Skeletal muscle cell (primary cell): Measurements from ENCODE around the gene CFAP300.

Experiments used
- DNase-seq: peaks from one replicate; pipeline ENCODE4 v3.0.0-alpha.2; 2010; ENCODE audit warnings: low read depth
- H3K4me3 ChIP-seq: 2 replicates; pipeline ENCODE4 v1.5.1; 2011; ENCODE audit warnings: low read depth, mild to moderate bottlenecking, control low read depth, low read length, moderate library complexity

Gene CFAP300

DNA sequence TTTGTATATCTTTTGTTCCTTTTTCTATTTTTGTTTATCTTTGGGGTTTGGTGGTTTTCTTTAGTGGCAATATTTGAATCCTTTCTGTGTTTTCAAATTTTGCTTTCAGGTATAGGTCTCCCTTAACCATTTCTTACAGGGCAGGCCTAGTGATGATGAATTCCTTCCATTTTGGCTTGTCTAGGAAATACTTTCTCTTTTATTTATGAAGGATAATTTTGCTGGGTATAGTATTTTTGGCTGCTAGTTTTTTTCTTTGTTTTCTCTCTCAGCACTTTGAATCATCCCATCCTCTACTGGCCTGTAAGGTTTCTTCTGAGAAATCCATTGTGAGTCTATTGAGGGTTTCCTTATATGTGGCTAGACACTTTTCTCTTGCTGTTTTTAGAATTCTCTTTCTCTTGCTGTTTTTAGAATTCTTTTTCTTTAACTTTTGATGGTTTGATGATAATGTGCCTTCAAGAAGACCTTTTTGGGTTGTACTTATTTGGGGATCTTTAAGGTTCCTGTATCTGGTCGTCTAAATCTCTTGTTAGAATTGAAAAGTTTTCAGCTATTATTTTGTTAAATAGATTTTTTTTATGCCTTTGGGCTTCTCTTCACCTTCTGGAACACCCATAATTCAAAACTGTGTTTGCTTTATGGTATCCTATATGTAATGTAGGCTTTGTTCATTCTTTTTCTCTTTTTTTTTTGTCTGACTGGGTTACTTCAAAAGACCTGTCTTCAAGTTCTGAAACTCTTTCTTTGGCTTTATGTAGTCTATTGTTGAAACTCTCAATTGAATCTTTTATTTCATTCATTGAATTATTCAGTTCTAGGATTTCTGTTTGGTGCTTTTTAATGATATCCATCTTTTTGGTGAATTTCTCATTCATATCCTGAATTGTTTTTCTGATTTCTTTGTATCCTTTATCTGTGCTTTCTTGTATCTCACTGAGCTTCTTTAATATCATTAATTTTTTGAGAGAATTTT lies 24.5 kb downstream of the CFAP300 start:
- DNase-seq: no peak
- H3K4me3 ChIP-seq: no peak overlapping the region

DNA sequence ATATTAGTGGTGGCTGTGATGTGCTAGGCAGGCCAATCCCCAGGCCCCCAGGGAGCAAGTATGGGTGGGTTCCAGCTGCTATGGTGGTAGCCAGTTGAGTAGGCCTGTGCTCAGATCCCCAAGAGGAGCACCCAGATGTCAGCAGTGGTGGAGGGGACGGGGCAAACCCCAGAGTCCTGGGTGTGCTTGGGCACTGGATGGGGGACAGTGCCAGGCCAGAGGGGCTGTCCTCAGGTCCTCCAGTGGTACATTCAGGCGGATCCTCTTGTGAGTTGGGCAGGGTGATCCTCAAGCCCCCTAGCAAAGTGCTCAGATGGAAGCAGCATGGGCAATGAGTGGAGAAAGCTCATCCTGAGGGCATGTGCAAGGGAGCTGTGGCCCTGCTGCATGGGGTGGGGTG lies 26.0 kb downstream of the CFAP300 start:
- DNase-seq: no peak

DNA sequence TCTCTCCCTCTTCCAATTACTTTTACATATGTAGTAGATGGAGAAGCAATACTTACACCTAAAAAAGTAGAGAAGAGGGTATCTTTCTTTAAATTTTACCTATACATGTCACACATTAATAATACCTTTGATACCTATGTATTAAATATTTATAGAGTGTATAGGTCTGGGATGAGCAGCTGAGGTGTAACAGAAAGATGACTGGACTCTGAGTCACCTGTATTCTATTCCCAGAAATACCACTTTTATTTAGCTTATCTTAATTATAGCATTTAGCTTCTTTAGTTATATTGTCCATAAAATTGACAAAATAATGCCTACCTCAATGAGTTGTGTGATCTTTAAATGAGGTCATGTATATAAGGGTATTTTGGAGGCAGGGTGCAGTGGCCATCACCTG lies 32.4 kb downstream of the CFAP300 start:
- no peak for DNase-seq
- no peak overlapping the region for H3K4me3 ChIP-seq

More for the DNA sequence above, 26.0 kb downstream of the CFAP300 start:
- H3K4me3 ChIP-seq: no peak overlapping the region

DNA sequence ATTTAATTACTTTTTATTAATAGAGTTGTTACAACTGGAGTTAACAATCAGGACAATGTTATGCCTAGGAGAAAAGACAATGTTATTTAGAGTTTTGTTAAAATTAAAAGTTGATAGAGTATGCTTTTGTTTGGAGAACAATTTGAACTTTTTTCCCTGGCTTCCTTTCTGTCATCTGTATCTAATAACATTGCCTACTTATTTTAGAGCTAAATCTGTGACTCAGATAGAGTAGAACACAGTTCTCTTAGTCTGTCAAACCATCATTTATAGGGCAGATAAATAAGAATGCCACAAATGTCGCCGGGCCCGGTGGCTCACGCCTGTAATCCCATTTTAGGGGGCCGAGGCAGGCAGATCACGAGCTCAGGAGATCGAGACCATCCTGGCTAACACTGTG lies 34.1 kb downstream of the CFAP300 start:
- no peak for DNase-seq
- no peak overlapping the region for H3K4me3 ChIP-seq

DNA sequence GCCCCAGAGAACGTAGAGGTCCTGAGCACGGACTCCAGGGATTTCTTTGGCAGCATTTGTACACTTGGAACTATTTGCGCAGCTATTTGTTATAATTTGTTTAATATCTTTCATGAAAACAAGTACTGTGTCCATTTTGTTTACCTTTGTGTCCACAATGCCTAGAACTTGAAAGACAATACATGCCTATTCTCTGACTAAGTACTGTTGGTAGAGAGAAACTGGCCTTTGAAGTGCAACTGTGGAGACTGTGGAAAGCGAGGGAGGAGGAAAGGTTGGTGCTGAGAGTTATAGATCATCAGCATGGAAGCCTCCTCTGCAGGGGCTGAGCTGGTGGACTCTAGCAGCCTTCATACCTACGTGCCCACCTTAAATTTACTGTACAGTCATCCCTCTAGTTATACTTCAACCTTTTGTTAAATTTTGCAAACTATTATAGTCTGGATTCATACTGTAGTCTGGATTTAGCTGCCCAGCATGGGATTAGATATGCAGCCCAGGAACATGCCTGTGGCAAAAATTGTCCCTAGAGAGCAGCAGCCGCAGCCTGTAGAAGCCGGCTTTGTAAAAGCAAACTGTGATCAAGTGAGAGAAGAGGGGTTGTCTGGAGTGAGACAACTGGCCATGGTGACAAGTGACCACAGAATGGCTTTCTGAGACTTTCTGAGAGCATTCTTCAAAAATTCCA lies 38.8 kb downstream of the CFAP300 start:
- H3K4me3 ChIP-seq: no peak overlapping the region
- no peak for DNase-seq

DNA sequence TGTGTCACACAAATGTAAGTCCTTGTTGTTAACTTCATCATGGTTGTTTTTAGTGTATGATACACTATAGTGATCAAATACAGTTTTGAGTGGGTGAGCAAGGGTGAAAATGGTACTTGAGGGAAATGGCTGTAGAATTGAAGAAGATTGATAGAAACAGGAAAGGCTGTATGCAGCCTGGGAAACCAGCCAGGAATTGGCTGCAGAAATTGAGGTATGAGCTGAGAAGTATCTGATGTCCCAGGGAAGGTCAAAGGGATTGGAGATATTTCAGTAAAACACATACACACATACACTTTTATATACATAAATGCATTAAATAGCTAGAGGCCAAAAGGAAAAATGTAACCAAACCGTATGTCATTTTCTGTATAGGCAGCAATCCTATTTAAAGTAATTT lies 49.9 kb downstream of the CFAP300 start:
- no peak for DNase-seq
- no peak overlapping the region for H3K4me3 ChIP-seq

DNA sequence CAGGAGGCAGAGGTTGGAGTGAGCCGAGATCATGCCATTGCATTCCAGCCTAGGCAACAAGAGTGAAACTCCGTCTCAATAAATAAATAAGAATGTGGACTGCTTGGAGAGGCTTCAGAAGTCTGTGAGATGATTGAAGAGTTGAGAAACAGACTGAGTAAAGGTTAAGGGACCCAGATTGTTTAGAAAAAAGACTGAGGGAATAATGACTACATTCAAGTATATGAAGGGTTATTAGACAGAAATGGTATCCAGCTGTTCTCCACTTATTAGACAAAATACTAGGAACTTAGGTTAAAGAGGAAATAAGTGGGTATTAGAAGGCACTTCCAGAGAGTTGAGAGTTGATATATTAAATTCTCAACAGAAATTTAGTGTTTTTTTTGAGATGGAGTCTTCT lies 52.5 kb downstream of the CFAP300 start:
- no peak for DNase-seq
- H3K4me3 ChIP-seq: no peak overlapping the region

DNA sequence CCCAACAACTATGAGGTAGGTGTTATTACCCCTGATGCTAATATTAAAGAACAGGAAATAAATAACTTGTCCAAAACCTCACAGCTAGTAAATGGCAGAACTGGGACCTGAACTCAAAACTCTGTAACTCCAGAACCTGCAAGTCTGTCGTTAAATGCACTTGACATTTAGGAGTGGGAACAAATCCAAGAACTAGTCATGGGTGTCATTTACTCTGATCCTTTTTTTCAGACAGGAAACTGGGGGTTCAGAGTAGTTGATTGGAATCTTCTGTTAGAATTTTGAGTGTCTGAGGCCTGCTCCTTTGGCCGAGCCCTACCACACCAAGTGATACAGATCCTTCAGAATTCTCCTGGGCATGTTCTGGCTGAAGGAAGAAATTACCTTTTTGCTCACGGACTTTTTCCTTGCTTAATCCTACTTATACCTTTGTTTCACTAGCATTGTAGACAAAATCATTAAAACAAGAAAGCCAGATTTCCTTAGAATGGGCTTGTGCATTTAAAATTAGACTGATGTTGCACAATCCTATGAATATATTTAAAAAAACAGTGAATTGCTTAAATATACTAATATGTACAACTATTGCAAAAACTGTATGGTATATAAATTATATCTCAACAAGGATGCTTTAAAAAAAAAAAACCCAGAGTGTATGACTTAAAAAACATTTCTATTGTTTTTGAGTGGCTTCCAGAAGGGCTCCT lies 61.6 kb downstream of the CFAP300 start:
- no peak for DNase-seq
- peak overlapping the region; percentile 80 for H3K4me3 ChIP-seq

DNA sequence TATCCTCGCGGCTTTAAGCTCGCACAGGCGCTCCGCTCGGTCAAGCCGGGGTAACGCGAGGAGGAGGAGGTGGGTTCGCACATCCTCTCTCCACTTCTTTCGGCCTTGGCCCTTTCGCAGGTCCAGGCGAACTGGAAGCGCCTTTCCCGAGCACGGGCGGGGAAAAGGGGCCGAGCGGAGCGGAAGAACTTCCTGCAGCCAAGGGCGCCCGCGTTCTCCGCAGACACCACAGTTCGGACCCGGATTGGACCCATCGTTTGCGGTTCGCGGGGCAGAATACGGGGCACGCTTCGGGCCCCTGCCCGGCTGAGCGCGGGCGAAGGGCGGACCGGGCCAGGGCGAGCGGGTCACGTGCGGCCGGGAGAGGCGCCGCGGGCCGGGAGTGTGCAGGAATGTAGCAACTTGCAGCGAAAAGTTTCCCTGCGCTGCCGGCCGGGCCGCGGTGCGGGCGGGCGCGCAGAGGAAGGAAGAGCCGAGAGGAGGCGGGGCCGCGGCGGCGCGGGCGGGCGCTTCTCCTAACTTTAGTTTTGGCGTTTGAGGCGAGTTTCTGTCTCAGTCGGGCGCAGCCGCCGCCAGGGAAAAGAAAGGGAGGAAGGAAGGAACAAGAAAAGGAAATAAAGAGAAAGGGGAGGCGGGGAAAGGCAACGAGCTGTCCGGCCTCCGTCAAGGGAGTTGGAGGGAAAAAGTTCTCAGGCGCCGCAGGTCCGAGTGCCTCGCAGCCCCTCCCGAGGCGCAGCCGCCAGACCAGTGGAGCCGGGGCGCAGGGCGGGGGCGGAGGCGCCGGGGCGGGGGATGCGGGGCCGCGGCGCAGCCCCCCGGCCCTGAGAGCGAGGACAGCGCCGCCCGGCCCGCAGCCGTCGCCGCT lies 62.9 kb downstream of the CFAP300 start, which contains the start of gene YAP1:
YAP1 (plus strand) TSS at position 552 of the 865 bp plus-strand sequence. CDS start 402 bp downstream, outside the sequence.
- peak within 1 kb of the TSS; percentile 80 for H3K4me3 ChIP-seq
- peak; percentile 85 for DNase-seq

DNA sequence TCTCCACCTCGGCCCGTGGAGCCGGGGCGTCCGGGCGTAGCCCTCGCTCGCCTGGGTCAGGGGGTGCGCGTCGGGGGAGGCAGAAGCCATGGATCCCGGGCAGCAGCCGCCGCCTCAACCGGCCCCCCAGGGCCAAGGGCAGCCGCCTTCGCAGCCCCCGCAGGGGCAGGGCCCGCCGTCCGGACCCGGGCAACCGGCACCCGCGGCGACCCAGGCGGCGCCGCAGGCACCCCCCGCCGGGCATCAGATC lies 63.4 kb downstream of the CFAP300 start:
- peak overlapping the region; percentile 80 for H3K4me3 ChIP-seq
- no peak for DNase-seq

DNA sequence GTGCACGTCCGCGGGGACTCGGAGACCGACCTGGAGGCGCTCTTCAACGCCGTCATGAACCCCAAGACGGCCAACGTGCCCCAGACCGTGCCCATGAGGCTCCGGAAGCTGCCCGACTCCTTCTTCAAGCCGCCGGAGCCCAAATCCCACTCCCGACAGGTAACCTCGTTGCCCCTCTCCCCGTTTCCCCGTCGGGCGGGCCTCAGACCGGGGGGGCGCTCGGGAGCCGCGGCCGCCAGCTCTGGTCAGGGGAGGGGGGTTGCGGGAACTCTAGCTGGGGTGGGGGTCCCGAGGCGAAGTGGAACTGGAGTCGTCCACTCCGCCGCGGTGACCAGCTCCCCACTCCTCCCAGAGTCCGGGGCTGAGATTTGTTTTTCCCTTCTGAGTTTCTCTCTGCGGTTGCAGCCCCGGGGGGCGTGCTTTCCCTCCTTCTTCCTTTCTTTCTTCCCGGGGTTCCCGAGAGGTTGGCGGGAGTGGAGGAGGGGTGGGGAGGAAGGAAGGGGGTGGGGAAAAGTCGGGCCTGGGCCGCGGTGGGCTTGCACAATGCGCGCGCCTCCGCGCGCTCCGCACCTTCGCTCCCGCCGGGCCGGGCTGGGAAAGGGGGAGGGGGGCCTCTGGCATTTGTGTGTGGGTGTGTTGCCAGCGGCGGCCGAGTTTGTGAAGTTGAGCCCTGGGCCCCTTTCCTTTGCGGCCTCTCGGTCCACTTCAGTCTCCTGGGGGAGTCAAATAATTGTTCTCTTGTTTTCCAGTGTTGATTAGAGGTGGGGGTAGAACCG lies 64.0 kb downstream of the CFAP300 start:
- peak; percentile 73 for DNase-seq

DNA sequence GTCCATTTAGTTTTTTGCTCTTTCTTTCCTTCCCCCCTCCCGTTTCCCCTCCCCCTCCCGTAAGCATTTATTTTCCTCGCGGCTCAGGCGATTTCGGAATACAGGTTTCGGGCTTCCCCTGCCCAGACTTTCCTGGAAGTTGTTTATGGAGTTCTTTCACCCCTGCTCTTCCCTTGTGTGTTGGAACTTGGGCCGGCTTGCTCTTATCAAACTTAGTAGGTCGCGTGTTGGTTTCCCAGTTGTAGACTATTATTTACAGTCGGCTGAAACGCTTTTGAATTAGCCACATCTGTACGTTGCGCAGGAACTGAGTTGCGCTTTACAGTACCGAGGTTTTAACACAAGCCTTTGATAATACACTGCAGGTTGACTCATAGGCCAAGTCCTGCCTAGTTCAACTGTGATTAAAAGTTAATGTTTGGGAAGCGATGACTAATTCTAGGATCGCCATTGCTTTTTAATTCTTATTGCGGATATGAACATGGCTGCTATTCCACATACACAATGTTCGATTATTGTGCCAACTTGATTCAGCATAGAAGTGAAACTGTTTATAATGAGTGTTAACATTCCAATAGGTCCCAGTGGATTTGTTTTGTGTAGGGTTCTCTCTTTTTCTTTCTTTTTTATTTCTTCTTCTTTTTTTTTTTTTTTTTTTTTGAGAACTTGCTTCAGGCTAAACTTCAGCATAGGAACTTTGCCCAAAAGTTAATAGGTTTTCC lies 64.7 kb downstream of the CFAP300 start:
- DNase-seq: peak; percentile 59
- H3K4me3 ChIP-seq: peak overlapping the region; percentile 80

More for the DNA sequence above, 64.0 kb downstream of the CFAP300 start:
- H3K4me3 ChIP-seq: peak overlapping the region; percentile 80

DNA sequence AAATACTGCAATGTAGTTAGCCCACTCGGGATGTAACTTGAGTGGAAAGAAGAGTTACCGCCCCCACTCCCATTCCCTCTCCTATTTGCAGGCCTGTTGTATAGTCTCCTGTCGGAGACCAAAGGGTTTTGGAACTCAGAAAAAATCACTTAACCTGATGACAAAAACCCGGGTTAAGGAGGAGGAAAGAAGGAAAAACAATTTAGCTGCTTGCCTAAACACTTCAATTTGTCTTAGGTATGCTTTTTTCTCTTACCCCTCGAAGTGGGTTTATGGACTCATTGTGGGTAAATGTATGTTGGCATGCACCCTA lies 65.2 kb downstream of the CFAP300 start:
- DNase-seq: no peak
- peak overlapping the region; percentile 80 for H3K4me3 ChIP-seq

DNA sequence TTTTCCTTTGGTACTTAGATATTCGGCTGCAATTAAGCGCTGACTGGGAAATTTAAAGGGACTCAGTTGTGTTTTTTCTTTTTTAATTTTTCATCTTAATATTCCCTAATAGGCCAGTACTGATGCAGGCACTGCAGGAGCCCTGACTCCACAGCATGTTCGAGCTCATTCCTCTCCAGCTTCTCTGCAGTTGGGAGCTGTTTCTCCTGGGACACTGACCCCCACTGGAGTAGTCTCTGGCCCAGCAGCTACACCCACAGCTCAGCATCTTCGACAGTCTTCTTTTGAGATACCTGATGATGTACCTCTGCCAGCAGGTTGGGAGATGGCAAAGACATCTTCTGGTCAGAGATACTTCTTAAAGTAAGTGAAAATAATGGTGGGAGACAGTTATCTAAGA lies 66.8 kb downstream of the CFAP300 start:
- H3K4me3 ChIP-seq: peak overlapping the region; percentile 20
- DNase-seq: no peak

DNA sequence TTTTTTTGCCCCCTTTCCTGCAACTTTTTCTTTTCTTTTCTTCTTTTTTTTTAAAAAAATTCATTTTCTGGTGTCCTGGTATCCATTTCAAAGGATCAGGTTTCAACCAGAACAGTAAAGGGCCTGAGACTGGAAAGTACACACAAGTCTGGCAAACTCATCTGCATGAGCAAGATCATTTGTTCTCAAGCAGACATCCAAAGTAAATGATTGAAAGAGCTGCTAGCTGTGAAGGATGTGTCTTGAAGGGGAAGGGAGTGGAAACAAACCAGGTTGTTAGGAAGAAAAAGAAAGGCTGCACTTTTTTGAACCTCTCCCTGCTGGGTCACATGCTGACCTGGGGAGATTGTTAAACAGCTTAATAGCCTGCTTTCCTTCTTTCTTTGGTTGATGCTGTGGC lies 68.3 kb downstream of the CFAP300 start:
- peak; percentile 76 for DNase-seq
- H3K4me3 ChIP-seq: no peak overlapping the region

DNA sequence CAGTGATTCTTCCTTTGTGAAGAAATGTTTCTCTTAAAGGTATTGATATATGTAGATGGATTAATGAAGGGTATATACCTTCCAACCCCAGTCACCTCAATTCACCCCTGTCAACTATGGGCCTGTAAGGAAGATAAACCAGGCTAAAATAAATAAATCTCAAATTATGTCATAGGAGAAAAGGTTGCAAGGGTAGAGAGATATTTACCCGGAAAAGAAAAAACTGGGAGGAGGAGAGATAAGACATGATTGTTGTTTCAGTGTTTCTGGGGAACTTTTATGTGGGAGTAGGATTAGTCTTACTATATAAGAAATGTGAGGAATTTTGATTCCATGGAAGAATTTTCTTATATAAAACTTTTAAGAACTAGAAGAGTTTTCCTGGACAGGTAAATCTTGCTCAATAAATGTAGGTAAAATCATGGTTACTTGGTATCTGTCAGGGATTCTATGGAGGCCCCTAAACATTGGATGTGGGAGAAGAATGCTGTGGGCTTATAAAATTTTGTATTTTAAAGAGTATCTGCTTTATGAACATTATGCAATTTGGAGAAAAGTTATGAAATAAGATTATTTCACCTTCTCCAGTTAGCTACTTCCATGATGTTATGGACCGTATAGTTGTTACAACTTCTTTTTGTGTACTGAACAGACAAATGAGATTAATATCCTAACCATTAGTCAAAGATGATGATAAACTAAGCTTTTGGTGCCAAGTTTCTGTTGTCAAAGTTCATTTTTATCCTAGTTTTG lies 69.4 kb downstream of the CFAP300 start:
- no peak for DNase-seq
- no peak overlapping the region for H3K4me3 ChIP-seq

DNA sequence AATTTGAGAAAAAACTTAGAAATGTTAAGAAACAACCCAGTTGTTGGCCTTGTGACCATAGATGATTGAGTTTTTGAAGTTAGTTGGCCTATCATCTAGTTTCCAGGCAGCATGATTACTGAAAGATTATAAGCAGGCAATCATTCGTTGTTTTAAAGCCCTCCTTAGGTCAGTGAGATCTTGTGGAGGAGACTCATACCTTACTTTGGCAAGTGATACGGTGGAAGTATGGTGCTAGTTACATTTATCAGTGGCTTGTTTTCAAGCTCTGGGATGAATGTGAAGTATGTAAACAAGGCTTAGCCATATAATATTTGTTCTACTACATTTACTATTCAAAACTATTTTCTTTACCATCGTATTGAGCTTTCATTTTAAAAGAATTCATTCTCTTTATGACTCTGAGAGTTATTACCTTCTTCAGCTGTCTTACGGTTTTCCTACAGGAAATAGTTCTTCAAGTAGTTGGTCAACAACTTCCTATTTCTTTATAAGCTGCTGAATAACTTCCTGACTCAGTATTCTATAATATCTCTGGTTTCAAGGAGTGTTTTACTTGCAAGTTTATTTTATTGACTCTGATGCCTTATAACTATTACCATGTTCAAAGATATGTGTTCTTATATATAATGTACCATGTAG lies 70.4 kb downstream of the CFAP300 start:
- no peak overlapping the region for H3K4me3 ChIP-seq
- DNase-seq: no peak
